ENCODE measurements around the gene PAX2. TPM values are rescaled to one million over a fixed set of nuclear protein-coding genes. Genes with fewer than 3 reads are reported as not detected.

The PAX2 gene
- total RNA-seq, 5 donors from 2014 or later (not counting 1 experiment from before 2014, with no cell fraction given) = not detected

- H3K27me3 Mint-ChIP-seq = peaks cover 45 to 57% of the 10 kb centered on the region in 2 donors
- no peak for ATAC-seq (replicated peaks in 1 of 4)
Observed at GRCh38 chr10:100817268-100817839, 72.0 kb downstream of the PAX2 start.

GRCh38 chr10:100819424-100819823, 74.0 kb downstream of the PAX2 start:
- H3K9me3 Mint-ChIP-seq = no peaks in the 10 kb centered on the region
- H3K27ac ChIP-seq (ENCODE audit: low read length) = no peak overlapping the region
- H3K27me3 Mint-ChIP-seq = peaks cover 51 to 62% of the 10 kb centered on the region in 2 donors
- H3K27me3 ChIP-seq (replicated peaks in 1 of 2; ENCODE audit: control insufficient read depth in 2 of 2, extremely low read depth in 1 of 2, insufficient read depth in 2 of 2, low read length in 1 of 2) = peaks cover 19 to 37% of the 10 kb centered on the region in 2 experiments
- no peak for DNase-seq
- H3K4me1 ChIP-seq (ENCODE audit: control insufficient read depth in 1 of 2, extremely low read depth in 1 of 2, insufficient read depth in 2 of 2, low read length in 2 of 2) = no peaks in the 10 kb centered on the region
- H3K27ac Mint-ChIP-seq = no peak overlapping the region
- ChIA-PET POLR2A (no interaction called here), CTCF (interaction anchor here in 1 of 2 donors (0.6 kb wide), 1 partner anchor 240 kb away, joined by 3 read pairs; no protein-coding TSS in a partner anchor)
- H3K4me1 Mint-ChIP-seq = no peaks in the 10 kb centered on the region
- no peaks in the 10 kb centered on the region for H3K36me3 Mint-ChIP-seq
- no peaks in the 10 kb centered on the region for H3K36me3 ChIP-seq (ENCODE audit: control insufficient read depth in 2 of 2, extremely low read depth in 1 of 2, insufficient read depth in 1 of 2, low read length in 1 of 2)
- 100% methylated on average over 1 of the region's 6 CpGs for WGBS (ENCODE audit: insufficient coverage)
- ATAC-seq (replicated peaks in 1 of 4) = no peak
- H3K9me3 ChIP-seq = no peaks in the 10 kb centered on the region
- no peak overlapping the region for H3K4me3 Mint-ChIP-seq
- no peak overlapping the region for H3K4me3 ChIP-seq (ENCODE audit: control insufficient read depth in 1 of 2, extremely low read depth in 1 of 2, low read length in 1 of 2)

More at GRCh38 chr10:100817268-100817839, 72.0 kb downstream of the PAX2 start:
- no peak overlapping the region for H3K27ac Mint-ChIP-seq
- POLR2A ChIA-PET = no interaction called here
- DNase-seq = no peak
- WGBS (ENCODE audit: insufficient coverage) = 67% methylated on average over 2 of the region's 4 CpGs
- no peak overlapping the region for H3K4me3 Mint-ChIP-seq
- Histone ChIP-seq H3K36me3 (ENCODE audit: control insufficient read depth in 2 of 2, extremely low read depth in 1 of 2, insufficient read depth in 1 of 2, low read length in 1 of 2) (no peaks in the 10 kb centered on the region), H3K27me3 (replicated peaks in 1 of 2; ENCODE audit: control insufficient read depth in 2 of 2, extremely low read depth in 1 of 2, insufficient read depth in 2 of 2, low read length in 1 of 2) (peaks cover 13 to 39% of the 10 kb centered on the region in 2 experiments), H3K27ac (ENCODE audit: low read length) (no peak overlapping the region), H3K9me3 (no peaks in the 10 kb centered on the region), H3K4me1 (ENCODE audit: control insufficient read depth in 1 of 2, extremely low read depth in 1 of 2, insufficient read depth in 2 of 2, low read length in 2 of 2) (no peaks in the 10 kb centered on the region), H3K4me3 (ENCODE audit: control insufficient read depth in 1 of 2, extremely low read depth in 1 of 2, low read length in 1 of 2) (no peak overlapping the region)
- H3K36me3 Mint-ChIP-seq = no peaks in the 10 kb centered on the region
- H3K4me1 Mint-ChIP-seq = no peaks in the 10 kb centered on the region
- H3K9me3 Mint-ChIP-seq = no peaks in the 10 kb centered on the region
- CTCF ChIA-PET = interaction anchor here in 1 of 2 donors (0.5 kb wide), 1 partner anchor 235 kb away, joined by 5 read pairs; no protein-coding TSS in a partner anchor

DNA sequence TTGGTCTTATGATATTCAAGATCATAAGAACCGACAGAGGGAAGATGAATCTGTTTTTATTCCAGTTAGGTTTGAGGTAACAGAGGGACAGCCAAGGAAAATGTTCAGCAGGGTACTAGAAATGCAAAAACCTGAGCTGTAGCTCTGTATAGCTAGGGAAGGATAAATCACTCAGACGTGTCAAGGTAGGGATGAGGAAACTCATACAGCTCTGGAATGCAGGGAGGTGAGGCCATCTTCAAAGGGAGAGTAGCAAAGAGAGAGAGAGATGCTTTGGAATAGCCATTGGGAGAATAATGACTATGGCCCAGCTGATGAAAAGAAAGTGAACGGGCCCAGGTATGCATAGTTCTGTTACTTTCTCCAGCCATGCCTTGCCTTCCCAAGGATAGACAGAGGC, 77.8 kb downstream of the PAX2 start:
- Mint-ChIP-seq H3K36me3 (no peaks in the 10 kb centered on the region), H3K4me3 (no peak overlapping the region), H3K27me3 (peaks cover 57 to 68% of the 10 kb centered on the region in 2 donors), H3K4me1 (peaks cover 6 to 14% (median 12%) of the 10 kb centered on the region in 3 donors), H3K9me3 (no peaks in the 10 kb centered on the region), H3K27ac (no peak overlapping the region)
- CTCF ChIA-PET = no interaction called here
- DNase-seq (no peak), ATAC-seq (replicated peaks in 1 of 4) (no peak)
- H3K27me3 ChIP-seq (replicated peaks in 1 of 2; ENCODE audit: control insufficient read depth in 2 of 2, extremely low read depth in 1 of 2, insufficient read depth in 2 of 2, low read length in 1 of 2) = peaks cover 19 to 46% of the 10 kb centered on the region in 2 experiments
- POLR2A ChIA-PET = no interaction called here
- 68% methylated on average over 3 of the region's 3 CpGs for WGBS (ENCODE audit: insufficient coverage)
- H3K9me3 ChIP-seq = no peaks in the 10 kb centered on the region
- H3K27ac ChIP-seq (ENCODE audit: low read length) = no peak overlapping the region
- peaks cover 7 to 19% of the 10 kb centered on the region in 2 experiments for H3K4me1 ChIP-seq (ENCODE audit: control insufficient read depth in 1 of 2, extremely low read depth in 1 of 2, insufficient read depth in 2 of 2, low read length in 2 of 2)
- H3K36me3 ChIP-seq (ENCODE audit: control insufficient read depth in 2 of 2, extremely low read depth in 1 of 2, insufficient read depth in 1 of 2, low read length in 1 of 2) = no peaks in the 10 kb centered on the region
- no peak overlapping the region for H3K4me3 ChIP-seq (ENCODE audit: control insufficient read depth in 1 of 2, extremely low read depth in 1 of 2, low read length in 1 of 2)

DNA sequence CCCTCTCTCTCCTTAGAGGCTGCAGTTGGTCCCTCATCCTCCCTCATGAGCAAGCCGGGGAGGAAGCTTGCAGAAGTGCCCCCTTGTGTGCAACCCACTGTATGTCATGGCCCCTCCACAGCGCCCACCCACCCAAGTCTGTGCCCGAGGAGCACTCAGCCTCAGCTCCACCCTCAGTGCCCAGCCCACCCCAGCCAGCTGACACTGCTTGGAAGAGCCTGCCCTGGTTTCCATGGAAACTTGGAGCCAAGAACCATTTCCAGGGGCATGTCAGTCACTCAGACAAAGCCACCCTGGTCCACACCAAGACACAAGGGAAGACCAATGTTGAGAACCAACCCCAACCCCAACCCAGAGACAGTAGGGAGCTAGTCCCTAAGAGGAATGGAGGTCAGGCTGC, 79.5 kb downstream of the PAX2 start:
- CTCF ChIA-PET = interaction anchor here (0.6 to 0.7 kb wide), 2 partner anchors 61 to 1055 kb away, joined by 4 to 6 read pairs; no protein-coding TSS in a partner anchor
- WGBS (ENCODE audit: insufficient coverage) = 0% methylated on average over 1 of the region's 3 CpGs
- peak overlapping the region in 1 of 3 donors; percentile 45 for H3K4me3 Mint-ChIP-seq

DNA sequence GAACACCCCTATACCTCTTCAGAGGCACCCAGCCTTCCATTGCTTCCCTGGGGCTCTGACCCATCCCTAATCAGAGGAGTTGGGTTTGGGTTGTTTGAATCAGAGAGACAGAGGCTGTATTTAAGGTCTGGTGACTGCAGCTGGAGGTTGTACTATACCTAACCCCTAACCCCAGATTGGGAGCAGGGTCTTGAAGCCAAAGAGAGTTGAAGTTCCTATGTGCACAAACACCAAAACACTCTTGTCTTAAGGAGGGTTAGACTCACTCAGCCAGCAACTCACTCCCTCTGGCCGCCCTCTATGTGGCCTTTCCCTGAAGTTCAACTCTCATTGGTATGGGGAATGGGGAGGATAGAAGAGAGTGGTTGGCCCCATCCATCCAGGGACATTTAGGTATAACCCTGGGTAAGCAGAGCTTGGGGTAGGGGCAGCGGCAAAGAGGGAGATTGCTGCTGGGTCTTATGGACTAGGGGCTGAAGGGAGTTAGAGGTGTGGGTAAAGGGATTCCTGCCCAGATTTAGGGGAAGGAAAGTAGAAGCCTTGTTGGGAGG, 80.0 kb downstream of the PAX2 start:
- Histone ChIP-seq H3K36me3 (ENCODE audit: control insufficient read depth in 2 of 2, extremely low read depth in 1 of 2, insufficient read depth in 1 of 2, low read length in 1 of 2) (no peaks in the 10 kb centered on the region), H3K4me1 (ENCODE audit: control insufficient read depth in 1 of 2, extremely low read depth in 1 of 2, insufficient read depth in 2 of 2, low read length in 2 of 2) (peaks cover 16 to 41% of the 10 kb centered on the region in 2 experiments), H3K27ac (ENCODE audit: low read length) (no peak overlapping the region), H3K27me3 (replicated peaks in 1 of 2; ENCODE audit: control insufficient read depth in 2 of 2, extremely low read depth in 1 of 2, insufficient read depth in 2 of 2, low read length in 1 of 2) (peaks cover 19 to 68% of the 10 kb centered on the region in 2 experiments), H3K4me3 (ENCODE audit: control insufficient read depth in 1 of 2, extremely low read depth in 1 of 2, low read length in 1 of 2) (no peak overlapping the region), H3K9me3 (no peaks in the 10 kb centered on the region)
- Mint-ChIP-seq H3K4me3 (peak overlapping the region; percentile 4 to 61 (median 45)), H3K9me3 (no peaks in the 10 kb centered on the region), H3K4me1 (peaks cover 23 to 34% (median 32%) of the 10 kb centered on the region in 3 donors), H3K27me3 (peaks cover 67 to 72% of the 10 kb centered on the region in 2 donors), H3K27ac (no peak overlapping the region), H3K36me3 (no peaks in the 10 kb centered on the region)
- ATAC-seq (replicated peaks in 1 of 4) (no peak), DNase-seq (no peak)
- ChIA-PET CTCF (interaction anchor here in 1 of 2 donors (0.6 kb wide), 1 partner anchor 61 kb away, joined by 4 read pairs; no protein-coding TSS in a partner anchor), POLR2A (no interaction called here)
- WGBS (ENCODE audit: insufficient coverage) = 15% methylated on average over 1 of the region's 2 CpGs

More for the DNA sequence above, 79.5 kb downstream of the PAX2 start:
- Histone ChIP-seq H3K36me3 (ENCODE audit: control insufficient read depth in 2 of 2, extremely low read depth in 1 of 2, insufficient read depth in 1 of 2, low read length in 1 of 2) (no peaks in the 10 kb centered on the region), H3K9me3 (no peaks in the 10 kb centered on the region), H3K27me3 (replicated peaks in 1 of 2; ENCODE audit: control insufficient read depth in 2 of 2, extremely low read depth in 1 of 2, insufficient read depth in 2 of 2, low read length in 1 of 2) (peaks cover 19 to 63% of the 10 kb centered on the region in 2 experiments), H3K4me3 (ENCODE audit: control insufficient read depth in 1 of 2, extremely low read depth in 1 of 2, low read length in 1 of 2) (no peak overlapping the region), H3K4me1 (ENCODE audit: control insufficient read depth in 1 of 2, extremely low read depth in 1 of 2, insufficient read depth in 2 of 2, low read length in 2 of 2) (peaks cover 16 to 36% of the 10 kb centered on the region in 2 experiments), H3K27ac (ENCODE audit: low read length) (no peak overlapping the region)
- H3K27ac Mint-ChIP-seq = no peak overlapping the region
- no peaks in the 10 kb centered on the region for H3K36me3 Mint-ChIP-seq
- DNase-seq = no peak
- peaks cover 65 to 72% of the 10 kb centered on the region in 2 donors for H3K27me3 Mint-ChIP-seq
- POLR2A ChIA-PET = interaction anchor here (0.6 kb wide), 2 partner anchors 168 to 724 kb away, joined by 3 to 10 read pairs; no protein-coding TSS in a partner anchor
- H3K9me3 Mint-ChIP-seq = no peaks in the 10 kb centered on the region
- ATAC-seq (replicated peaks in 1 of 4) = no peak
- H3K4me1 Mint-ChIP-seq = peaks cover 18 to 29% (median 27%) of the 10 kb centered on the region in 3 donors

- peaks cover 24 to 76% of the 10 kb centered on the region in 2 experiments for H3K27me3 ChIP-seq (replicated peaks in 1 of 2; ENCODE audit: control insufficient read depth in 2 of 2, extremely low read depth in 1 of 2, insufficient read depth in 2 of 2, low read length in 1 of 2)
- no peak for ATAC-seq (replicated peaks in 1 of 4)
- 9% methylated on average over 23 of the region's 27 CpGs for WGBS (ENCODE audit: insufficient coverage)
- H3K4me1 ChIP-seq (ENCODE audit: control insufficient read depth in 1 of 2, extremely low read depth in 1 of 2, insufficient read depth in 2 of 2, low read length in 2 of 2) = peaks cover 16 to 42% of the 10 kb centered on the region in 2 experiments
- Mint-ChIP-seq H3K36me3 (no peaks in the 10 kb centered on the region), H3K9me3 (no peaks in the 10 kb centered on the region), H3K27ac (no peak overlapping the region), H3K4me1 (peaks cover 29 to 41% (median 39%) of the 10 kb centered on the region in 3 donors), H3K4me3 (peak overlapping the region in 2 of 3 donors; percentile 13 to 89), H3K27me3 (peaks cover 68 to 75% of the 10 kb centered on the region in 2 donors)
- no peaks in the 10 kb centered on the region for H3K36me3 ChIP-seq (ENCODE audit: control insufficient read depth in 2 of 2, extremely low read depth in 1 of 2, insufficient read depth in 1 of 2, low read length in 1 of 2)
- peak in 1 of 35 experiments; percentile 11 for DNase-seq
- no peak overlapping the region for H3K4me3 ChIP-seq (ENCODE audit: control insufficient read depth in 1 of 2, extremely low read depth in 1 of 2, low read length in 1 of 2)
- H3K27ac ChIP-seq (ENCODE audit: low read length) = no peak overlapping the region
- ChIA-PET CTCF (no interaction called here), POLR2A (no interaction called here)
- H3K9me3 ChIP-seq = no peaks in the 10 kb centered on the region
Observed at GRCh38 chr10:100826031-100826651, 80.8 kb downstream of the PAX2 start.
